GM23338 (cell line): ENCODE data around the gene EDIL3. TPM values are rescaled to one million over a fixed set of nuclear protein-coding genes. Genes with fewer than 3 reads are reported as not detected.

Source experiments
- ATAC-seq: fragments of 200-7000 bp; cut with Tn5 transposase; 3 replicates; pipeline ENCODE4 v1.9.1; 2020
- DNase-seq: peaks from one replicate; pipeline ENCODE4 v3.0.0-alpha.2; 2015; ENCODE audit warnings: low spot score
- H2AFZ ChIP-seq: fragments of 200-600 bp; sonication (generic); 2 replicates; pipeline ENCODE4 v1.8.0; 2016; ENCODE audit warnings: antibody characterized with exemption, mild to moderate bottlenecking, moderate library complexity
- H3F3A ChIP-seq: fragments of 200-600 bp; sonication (generic); replicated peaks from 2 replicates; pipeline ENCODE4 v1.8.0; 2017; ENCODE audit warnings: antibody characterized with exemption, mixed run types, low read depth
- H3K27ac ChIP-seq: fragments of 200-600 bp; sonication (generic); 2 replicates; pipeline ENCODE4 v1.6.1; 2016; ENCODE audit warnings: low read depth
- H3K27me3 ChIP-seq: fragments of 200-600 bp; sonication (generic); 2 replicates; pipeline ENCODE4 v1.8.0; 2016; ENCODE audit warnings: mild to moderate bottlenecking, mixed run types, moderate library complexity; ENCODE audit not compliant: insufficient read depth
- H3K36me3 ChIP-seq: fragments of 200-600 bp; sonication (generic); 2 replicates; pipeline ENCODE4 v1.8.0; 2016; ENCODE audit warnings: mild to moderate bottlenecking; ENCODE audit not compliant: insufficient read depth
- H3K4me1 ChIP-seq: fragments of 200-600 bp; sonication (generic); 2 replicates; pipeline ENCODE4 v1.8.0; 2016; ENCODE audit warnings: mild to moderate bottlenecking, moderate library complexity; ENCODE audit not compliant: insufficient read depth
- H3K4me2 ChIP-seq: fragments of 200-600 bp; sonication (generic); 2 replicates; pipeline ENCODE4 v1.7.1; 2017; ENCODE audit warnings: mixed run types
- H3K4me3 ChIP-seq: fragments of 200-600 bp; sonication (generic); 2 replicates; pipeline ENCODE4 v1.6.1; 2016; ENCODE audit warnings: mixed run types
- H3K79me2 ChIP-seq: fragments of 200-600 bp; sonication (generic); replicated peaks from 2 replicates; pipeline ENCODE4 v1.8.0; 2017; ENCODE audit warnings: mild to moderate bottlenecking; ENCODE audit not compliant: insufficient read depth
- H3K9me2 ChIP-seq: fragments of 200-600 bp; sonication (generic); 2 replicates; pipeline ENCODE4 v1.8.0; 2017; ENCODE audit not compliant: insufficient read depth
- H4K20me1 ChIP-seq: fragments of 200-600 bp; sonication (generic); replicated peaks from 2 replicates; pipeline ENCODE4 v1.8.0; 2017; ENCODE audit warnings: mild to moderate bottlenecking; ENCODE audit not compliant: insufficient read depth
- H3K27ac Mint-ChIP-seq: 2 replicates; pipeline ENCODE4 v1.8.0; 2020; ENCODE audit warnings: inconsistent platforms, mild to moderate bottlenecking, moderate library complexity, mixed read lengths
- H3K27me3 Mint-ChIP-seq: 3 replicates; pipeline ENCODE4 v1.8.0; 2022; ENCODE audit warnings: low read depth, mild to moderate bottlenecking, moderate library complexity, mixed read lengths, inconsistent platforms; ENCODE audit not compliant: insufficient read depth, poor library complexity
- H3K36me3 Mint-ChIP-seq: 3 replicates; pipeline ENCODE4 v1.8.0; 2021; ENCODE audit warnings: low read depth, mild to moderate bottlenecking, inconsistent platforms, moderate library complexity, mixed read lengths
- H3K4me1 Mint-ChIP-seq: 3 replicates; pipeline ENCODE4 v1.8.0; 2020; ENCODE audit warnings: mild to moderate bottlenecking, inconsistent platforms, mixed read lengths
- H3K4me3 Mint-ChIP-seq: 3 replicates; pipeline ENCODE4 v1.8.0; 2021; ENCODE audit warnings: moderate library complexity, mild to moderate bottlenecking, inconsistent platforms, mixed read lengths
- H3K9me3 Mint-ChIP-seq: 3 replicates; pipeline ENCODE4 v1.8.0; 2020; ENCODE audit warnings: moderate library complexity, mild to moderate bottlenecking, inconsistent platforms, mixed read lengths
- CREB1 ChIP-seq: fragments of 250-450 bp; sonication (Bioruptor Pico); IDR thresholded peaks from 2 replicates; pipeline ENCODE4 v1.5.0; 2020; ENCODE audit warnings: low read depth, mild to moderate bottlenecking, moderate library complexity
- CTCF ChIP-seq, 2 experiments: fragments of 200-600 bp in 1 of 2; sonication (generic) in 1 of 2; conservative IDR thresholded peaks; 2 replicates each; pipeline versions ENCODE4 v1.5.1 to v1.6.1; 2016 to 2017; ENCODE audit warnings: antibody characterized with exemption in 2 of 2, low read depth in 2 of 2, mild to moderate bottlenecking in 2 of 2, moderate library complexity in 1 of 2
- ETS1 ChIP-seq: IDR thresholded peaks from 2 replicates; pipeline ENCODE4 v1.6.1; 2016; ENCODE audit warnings: antibody characterized with exemption
- EZH2 ChIP-seq: fragments of 200-600 bp; sonication (generic); IDR thresholded peaks from one replicate; pipeline ENCODE4 v1.8.0; 2017; ENCODE audit warnings: antibody characterized with exemption, mild to moderate bottlenecking, low read depth; ENCODE audit not compliant: unreplicated experiment
- EZH2phosphoT487 ChIP-seq: fragments of 200-600 bp; sonication (generic); IDR thresholded peaks from one replicate; pipeline ENCODE4 v1.8.1; 2018; ENCODE audit warnings: antibody characterized with exemption; ENCODE audit not compliant: unreplicated experiment
- JUNB ChIP-seq: IDR thresholded peaks from one replicate; pipeline ENCODE4 v1.6.1; 2016; ENCODE audit warnings: antibody characterized with exemption; ENCODE audit not compliant: unreplicated experiment
- NANOG ChIP-seq: IDR thresholded peaks from 2 replicates; pipeline ENCODE4 v1.6.1; 2016; ENCODE audit warnings: antibody characterized with exemption, borderline replicate concordance
- POLR2AphosphoS5 ChIP-seq: IDR thresholded peaks from 2 replicates; pipeline ENCODE4 v1.6.1; 2016; ENCODE audit warnings: antibody characterized with exemption, low read depth
- REST ChIP-seq: IDR thresholded peaks from one replicate; pipeline ENCODE4 v1.6.1; 2018; ENCODE audit warnings: antibody characterized with exemption; ENCODE audit not compliant: unreplicated experiment
- STAT1 ChIP-seq: IDR thresholded peaks from one replicate; pipeline ENCODE4 v1.6.1; 2016; ENCODE audit warnings: antibody characterized with exemption; ENCODE audit not compliant: unreplicated experiment
- ZNF114 ChIP-seq: fragments of 250-450 bp; sonication (Bioruptor Pico); IDR thresholded peaks from 2 replicates; pipeline ENCODE4 v1.5.0; 2020; ENCODE audit warnings: mild to moderate bottlenecking, moderate library complexity
- ZNF331 ChIP-seq: fragments of 250-450 bp; sonication (Bioruptor Pico); IDR thresholded peaks from 2 replicates; pipeline ENCODE4 v1.5.0; 2020; ENCODE audit warnings: low read depth, mild to moderate bottlenecking, moderate library complexity
- ZNF462 ChIP-seq: fragments of 250-450 bp; sonication (Bioruptor Pico); IDR thresholded peaks from 2 replicates; pipeline ENCODE4 v1.5.0; 2020; ENCODE audit warnings: mild to moderate bottlenecking, moderate library complexity
- polyA plus RNA-seq: library from polyadenylated mRNA; unstranded; fragments of >200 nt; fragmentation: Nextera tagmentation; extraction: Ambion mirVana; gene quantifications from 2 replicates; pipeline ENCODE4 v1.2.1, GENCODE V29; 2016
- total RNA-seq: library from RNA; depleted of rRNA; stranded (reverse); fragments of >200 nt; shearing (Covaris generic); gene quantifications from 2 replicates; pipeline ENCODE4 v1.2.3, GENCODE V29; 2014

Gene EDIL3
- total and polyA plus RNA-seq, 2 experiments from 2014 or later, result 43.3 to 61.9 TPM

- no peak overlapping the region for H2AFZ ChIP-seq
- H3K36me3 ChIP-seq, result no peaks in the 10 kb centered on the region
- H3K27ac Mint-ChIP-seq, result no peak overlapping the region
- no peaks in the 10 kb centered on the region for H3K4me1 ChIP-seq
- H3K9me2 ChIP-seq, result no peaks in the 10 kb centered on the region
- no peaks in the 10 kb centered on the region; the same call in 2 of the 3 replicates for H3K4me1 Mint-ChIP-seq
- no peaks in the 10 kb centered on the region for H3K79me2 ChIP-seq
- H3K36me3 Mint-ChIP-seq, result peaks cover 3% of the 10 kb centered on the region; the same call in 2 of the 3 replicates
- H3K4me3 Mint-ChIP-seq, result no peak overlapping the region
- no peaks in the 10 kb centered on the region for H3F3A ChIP-seq
- H3K27me3 Mint-ChIP-seq, result peaks cover 2% of the 10 kb centered on the region
- DNase-seq, result no peak
- H3K27ac ChIP-seq, result no peak overlapping the region
- H3K4me3 ChIP-seq, result no peak overlapping the region
- H3K4me2 ChIP-seq, result no peak overlapping the region
- no peak for TF ChIP-seq CREB1
- no peak for TF ChIP-seq ZNF331 (CRISPR knock-in tag)
- no peak for TF ChIP-seq ZNF114 (CRISPR knock-in tag)
- no peak for TF ChIP-seq JUNB
- no peak for TF ChIP-seq ETS1
- TF ChIP-seq REST, result no peak
- TF ChIP-seq NANOG, result no peak
- TF ChIP-seq EZH2, result no peak
- no peak for TF ChIP-seq POLR2AphosphoS5
- TF ChIP-seq STAT1, result no peak
- no peak for TF ChIP-seq EZH2phosphoT487
- no peak for TF ChIP-seq ZNF462 (CRISPR knock-in tag)
- TF ChIP-seq CTCF (conservative IDR thresholded peaks at IDR 0.05; ENCODE audit: low read depth in 2 of 2), result no peak
- no peak for ATAC-seq
- H3K27me3 ChIP-seq, result no peaks in the 10 kb centered on the region
- H3K9me3 Mint-ChIP-seq, result no peaks in the 10 kb centered on the region; the same call in 2 of the 3 replicates
- H4K20me1 ChIP-seq, result no peaks in the 10 kb centered on the region
These were observed 312.3 kb downstream of the EDIL3 start for GRCh38 chr5:84072339-84072738.
